SK-N-MC (cell line): ENCODE data around the gene CA5B.
"Not testable (repeated sequence)": the region's sequence is repeated elsewhere in the genome, so short reads cannot be mapped to it uniquely, and the experiment has no call there.

Source experiments
- DNase-seq: peaks from one replicate; pipeline ENCODE4 v3.0.0-alpha.2; 2011; ENCODE audit warnings: low read depth, low spot score
- H3K27ac ChIP-seq: fragments of 200-600 bp; sonication (generic); 2 replicates; pipeline ENCODE4 v1.5.1; 2016; ENCODE audit warnings: mixed run types
- H3K36me3 ChIP-seq: fragments of 200-600 bp; sonication (generic); 2 replicates; pipeline ENCODE4 v1.6.1; 2017; ENCODE audit warnings: antibody characterized with exemption, low read length, mixed read lengths; ENCODE audit not compliant: insufficient read depth
- H3K4me3 ChIP-seq: fragments of 200-600 bp; sonication (generic); 2 replicates; pipeline ENCODE4 v1.5.1; 2016
- H3K9ac ChIP-seq: fragments of 200-600 bp; sonication (generic); 2 replicates; pipeline ENCODE4 v1.8.0; 2017; ENCODE audit warnings: mixed run types, mixed read lengths; ENCODE audit not compliant: insufficient read length
- H3K9me3 ChIP-seq: fragments of 200-600 bp; sonication (generic); 2 replicates; pipeline ENCODE4 v1.6.1; 2017; ENCODE audit warnings: low read depth, mild to moderate bottlenecking, antibody characterized with exemption, low read length, moderate library complexity, mixed read lengths
- EZH2 ChIP-seq: fragments of 200-600 bp; sonication (generic); IDR thresholded peaks from one replicate; pipeline ENCODE4 v1.6.1; 2017; ENCODE audit warnings: antibody characterized with exemption
- FOXP2 ChIP-seq: optimal IDR thresholded peaks from 2 replicates; pipeline ENCODE3; 2011; ENCODE audit warnings: mild to moderate bottlenecking, moderate library complexity; ENCODE audit not compliant: insufficient read depth; ENCODE audit errors: extremely low read length, control extremely low read depth
- POLR2AphosphoS5 ChIP-seq: IDR thresholded peaks from 2 replicates; pipeline ENCODE4 v1.6.1; 2012; ENCODE audit warnings: mild to moderate bottlenecking, low read depth, low read length, borderline replicate concordance

CA5B gene, protein sequence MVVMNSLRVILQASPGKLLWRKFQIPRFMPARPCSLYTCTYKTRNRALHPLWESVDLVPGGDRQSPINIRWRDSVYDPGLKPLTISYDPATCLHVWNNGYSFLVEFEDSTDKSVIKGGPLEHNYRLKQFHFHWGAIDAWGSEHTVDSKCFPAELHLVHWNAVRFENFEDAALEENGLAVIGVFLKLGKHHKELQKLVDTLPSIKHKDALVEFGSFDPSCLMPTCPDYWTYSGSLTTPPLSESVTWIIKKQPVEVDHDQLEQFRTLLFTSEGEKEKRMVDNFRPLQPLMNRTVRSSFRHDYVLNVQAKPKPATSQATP

DNA sequence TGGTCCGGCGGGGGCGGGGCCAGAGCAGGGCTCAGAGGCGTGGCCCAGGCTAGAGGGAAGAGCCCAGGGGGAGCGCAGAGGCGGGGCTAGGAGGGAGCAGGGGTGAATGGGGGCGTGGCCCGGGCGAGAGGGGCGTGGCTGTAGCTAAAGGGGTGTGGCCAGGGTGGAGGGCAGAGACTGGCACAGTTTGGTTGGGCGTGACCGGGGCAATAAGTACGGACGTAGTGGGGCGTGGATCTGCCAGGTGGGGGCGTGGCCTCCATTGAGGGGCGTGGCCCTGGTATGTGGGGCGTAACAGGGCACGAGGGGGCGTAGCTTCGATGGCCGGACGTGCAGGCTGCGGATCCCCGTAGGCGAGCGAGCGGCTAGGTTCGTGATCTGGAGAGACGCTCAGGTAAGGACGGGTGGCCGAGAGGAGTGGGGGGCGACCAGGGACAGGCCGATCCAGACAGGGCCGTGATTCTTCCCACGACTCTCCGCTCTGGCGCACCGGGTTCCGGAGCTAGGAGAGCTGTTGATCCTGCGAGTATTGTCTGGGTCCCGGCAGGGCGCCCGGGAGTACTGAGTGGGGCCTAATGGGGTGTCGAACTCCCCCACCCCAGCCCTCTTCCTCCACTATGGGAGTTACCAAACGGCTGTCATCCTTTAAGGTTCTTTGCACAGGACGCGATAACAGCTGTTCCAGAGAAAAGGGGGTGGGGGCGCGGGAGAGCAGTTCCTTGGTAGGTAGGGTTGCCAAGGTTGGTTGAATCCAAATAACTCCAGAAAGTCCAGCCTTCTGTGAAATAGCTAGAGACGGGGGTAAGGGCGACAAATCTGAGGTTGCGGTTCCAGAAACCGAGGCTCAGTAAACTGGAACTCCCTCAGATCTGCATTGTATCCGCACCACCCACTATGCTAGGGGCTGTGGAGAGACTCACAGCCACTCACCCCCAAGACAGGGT, at the start of gene CA5B:
Gene CA5B (plus strand): TSS at position 312 of the 944 bp plus-strand sequence. CDS start 11,754 bp downstream, outside the sequence.
- peak; percentile 37 for DNase-seq
- Histone ChIP-seq H3K9me3 (no peaks in the 10 kb centered on the region), H3K27ac (no peak within 1 kb of the TSS), H3K36me3 (no peaks in the 10 kb centered on the region), H3K4me3 (peak within 1 kb of the TSS; percentile 71), H3K9ac (no peak within 1 kb of the TSS)
- TF ChIP-seq POLR2AphosphoS5 (no peak), EZH2 (no peak), FOXP2 (no peak)

- Histone ChIP-seq H3K36me3 (peaks cover 30% of the 10 kb centered on the region; the same call in 1 of the 2 replicates), H3K9ac (no peak overlapping the region), H3K4me3 (no peak overlapping the region), H3K9me3 (no peaks in the 10 kb centered on the region), H3K27ac (no peak overlapping the region)
- TF ChIP-seq EZH2 (no peak), POLR2AphosphoS5 (no peak)
- no peak for DNase-seq
Measured at GRCh38 chrX:15694941-15695451, 43.1 kb upstream of the CA5B start.

DNA sequence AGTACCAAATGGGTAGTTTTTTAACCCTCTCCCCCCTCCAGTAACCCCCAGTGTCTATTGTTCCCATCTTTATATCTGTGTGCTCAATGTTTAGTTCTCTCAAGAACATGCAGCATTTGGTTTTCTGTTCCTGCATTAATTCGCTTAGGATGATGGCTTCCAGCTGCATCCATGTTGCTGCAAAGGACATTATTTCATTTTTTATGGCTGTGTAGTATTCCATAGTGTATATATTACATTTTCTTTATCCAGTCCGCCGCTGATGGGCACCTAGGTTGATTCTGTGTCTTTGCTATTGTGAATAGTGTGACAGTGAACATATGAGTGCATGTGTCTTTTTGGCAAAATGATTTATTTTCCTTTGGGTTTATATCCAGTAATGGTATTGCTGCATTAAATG, 41.6 kb upstream of the CA5B start:
- Histone ChIP-seq H3K4me3 (no peak overlapping the region), H3K9ac (no peak overlapping the region), H3K36me3 (peaks cover 27% of the 10 kb centered on the region; the same call in 1 of the 2 replicates), H3K27ac (no peak overlapping the region), H3K9me3 (no peaks in the 10 kb centered on the region)
- TF ChIP-seq EZH2: no peak
- no peak for TF ChIP-seq FOXP2
- no peak for TF ChIP-seq POLR2AphosphoS5
- DNase-seq: no peak

DNA sequence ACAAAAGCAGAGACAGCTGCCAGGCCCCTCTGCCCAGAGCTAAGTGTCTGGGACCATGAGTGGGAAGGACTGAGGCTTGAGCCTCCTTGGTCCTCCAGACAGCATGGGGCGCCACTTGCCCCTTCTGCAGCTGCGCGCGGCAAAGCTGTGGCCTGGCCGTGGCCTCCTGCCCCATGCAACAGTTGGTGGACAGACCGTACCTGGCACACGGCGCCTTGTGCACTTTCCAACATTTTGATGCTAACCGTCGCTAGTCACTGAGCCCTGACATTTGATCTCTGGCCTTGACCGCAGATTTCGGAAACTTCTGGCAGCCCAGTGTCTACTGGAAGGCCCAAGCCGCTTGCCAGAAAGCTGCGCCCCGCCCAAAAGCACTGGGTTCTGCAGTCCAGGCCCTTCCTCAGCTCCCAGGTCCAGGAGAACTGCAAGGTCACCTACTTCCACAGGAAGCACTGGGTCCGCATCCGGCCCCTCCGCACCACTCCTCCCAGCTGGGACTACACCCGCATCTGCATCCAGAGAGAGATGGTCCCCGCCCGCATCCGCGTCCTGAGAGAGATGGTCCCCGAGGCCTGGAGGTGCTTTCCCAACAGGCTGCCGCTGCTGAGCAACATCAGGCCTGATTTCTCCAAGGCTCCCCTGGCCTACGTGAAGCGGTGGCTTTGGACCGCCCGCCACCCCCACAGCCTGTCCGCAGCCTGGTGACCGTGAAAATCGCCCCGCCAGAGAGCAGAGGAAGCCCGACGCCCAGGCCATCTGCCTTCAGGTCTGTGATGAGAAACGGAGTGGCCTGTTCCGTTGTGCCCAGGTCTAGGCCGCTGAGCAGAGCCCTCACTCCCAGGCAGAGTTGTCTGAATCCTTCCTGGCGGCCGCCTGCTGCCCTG, 35.3 kb upstream of the CA5B start:
- H3K27ac ChIP-seq: no peak overlapping the region
- H3K36me3 ChIP-seq: peaks cover 4% of the 10 kb centered on the region; the same call in 1 of the 2 replicates
- TF ChIP-seq POLR2AphosphoS5 (no peak), EZH2 (no peak), FOXP2 (no peak)
- no peak for DNase-seq
- no peak overlapping the region for H3K4me3 ChIP-seq
- H3K9me3 ChIP-seq: no peaks in the 10 kb centered on the region
- no peak overlapping the region for H3K9ac ChIP-seq

DNA sequence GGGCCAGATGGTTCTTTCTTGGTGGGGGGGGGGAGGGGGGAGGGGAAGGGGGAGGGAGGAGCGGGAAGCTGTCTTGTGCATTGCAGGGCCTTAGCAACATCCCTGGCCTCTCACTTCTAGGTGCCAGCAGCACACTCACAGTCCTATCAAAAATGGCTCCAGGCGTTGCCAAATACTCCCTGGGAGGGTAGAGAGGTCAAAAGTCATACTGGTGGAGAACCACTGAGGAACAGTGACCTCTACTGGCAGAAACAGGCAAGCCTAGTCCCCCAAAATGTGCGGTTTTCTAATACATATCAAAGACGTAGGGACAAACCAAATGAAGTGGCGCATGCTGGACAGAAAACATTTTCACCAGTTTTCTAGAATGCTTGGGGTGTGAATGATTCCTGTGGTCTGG, 34.3 kb upstream of the CA5B start:
- not testable (repeated sequence) for H3K36me3 ChIP-seq, H3K4me3 ChIP-seq, H3K9ac ChIP-seq, H3K27ac ChIP-seq, H3K9me3 ChIP-seq, DNase-seq

- not testable (repeated sequence) for H3K4me3 ChIP-seq, H3K27ac ChIP-seq, H3K9me3 ChIP-seq, DNase-seq, H3K36me3 ChIP-seq, H3K9ac ChIP-seq
Measured at GRCh38 chrX:15704273-15704672, 33.8 kb upstream of the CA5B start.

- no peak for TF ChIP-seq POLR2AphosphoS5
- no peak for TF ChIP-seq FOXP2
- TF ChIP-seq EZH2: no peak
- H3K27ac ChIP-seq: no peak overlapping the region
- DNase-seq: no peak
Measured at GRCh38 chrX:15714529-15714928, 23.5 kb upstream of the CA5B start.

GRCh38 chrX:15718283-15718970, 19.6 kb upstream of the CA5B start:
- no peak overlapping the region for H3K4me3 ChIP-seq
- no peak overlapping the region for H3K27ac ChIP-seq
- DNase-seq: no peak
- TF ChIP-seq FOXP2 (no peak), POLR2AphosphoS5 (no peak), EZH2 (no peak)
- H3K9ac ChIP-seq: no peak overlapping the region
- H3K9me3 ChIP-seq: no peaks in the 10 kb centered on the region
- H3K36me3 ChIP-seq: no peaks in the 10 kb centered on the region

More at GRCh38 chrX:15714529-15714928, 23.5 kb upstream of the CA5B start:
- Histone ChIP-seq H3K4me3 (no peak overlapping the region), H3K9me3 (no peaks in the 10 kb centered on the region), H3K9ac (no peak overlapping the region), H3K36me3 (no peaks in the 10 kb centered on the region)
